GM06990 (cell line): Measurements from ENCODE around the gene SAT2.
A peak's percentile ranks its signal among the peaks of the same experiment; 100 is the strongest.

Source experiments
- DNase-seq: peaks from one replicate; pipeline ENCODE4 v3.0.0-alpha.2; 2011; ENCODE audit not compliant: insufficient read length; ENCODE audit errors: extremely low read depth
- H3K27me3 ChIP-seq: replicated peaks from 2 replicates; pipeline ENCODE4 v1.6.0; 2011; ENCODE audit warnings: low read length; ENCODE audit not compliant: control insufficient read depth, insufficient read depth
- H3K36me3 ChIP-seq: 2 replicates; pipeline ENCODE4 v1.5.1; 2011; ENCODE audit warnings: low read length; ENCODE audit not compliant: control insufficient read depth, insufficient read depth
- H3K4me3 ChIP-seq: replicated peaks from 2 replicates; pipeline ENCODE4 v1.5.1; 2011; ENCODE audit warnings: low read depth, mild to moderate bottlenecking, control low read depth, low read length
- TF ChIP-seq, protein P1 (sequence below): IDR thresholded peaks from 2 replicates; pipeline ENCODE4 v1.5.1; 2011; ENCODE audit warnings: low read length, control low read depth, mild to moderate bottlenecking, inconsistent platforms; ENCODE audit not compliant: insufficient read depth, poor library complexity, severe bottlenecking

Gene SAT2

DNA sequence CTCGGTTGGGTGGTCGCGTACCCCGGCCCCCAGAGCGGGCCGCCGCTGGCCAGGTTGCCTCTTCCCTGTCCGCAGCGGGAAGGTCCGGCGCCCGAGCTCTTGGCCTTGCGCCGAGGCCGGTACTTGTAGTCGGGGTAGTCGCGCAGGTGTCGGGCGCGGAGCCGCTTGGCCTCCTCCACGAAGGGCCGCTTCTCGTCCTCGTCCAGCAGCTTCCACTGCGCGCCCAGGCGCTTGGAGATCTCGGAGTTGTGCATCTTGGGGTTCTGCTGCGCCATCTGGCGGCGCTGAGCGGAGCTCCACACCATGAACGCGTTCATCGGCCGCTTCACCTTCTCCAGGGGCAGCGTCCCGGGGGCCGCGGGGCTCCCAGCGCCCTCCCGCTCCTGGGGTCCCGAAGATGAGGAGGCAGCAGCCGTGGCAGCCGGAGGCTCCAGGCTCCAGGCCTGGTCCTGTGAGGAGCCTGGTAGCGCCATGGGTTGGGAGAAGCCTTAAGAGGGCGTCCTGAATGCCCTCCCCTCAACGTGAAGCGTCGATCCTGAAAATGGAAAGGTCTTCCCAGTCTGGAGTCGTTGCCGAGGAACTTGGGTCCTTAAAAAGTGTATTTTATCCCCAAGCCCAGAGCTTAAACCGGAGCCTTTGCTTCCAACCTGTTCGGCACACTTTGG, 38.3 kb downstream of the SAT2 start:
- no peak overlapping the region for H3K4me3 ChIP-seq

DNA sequence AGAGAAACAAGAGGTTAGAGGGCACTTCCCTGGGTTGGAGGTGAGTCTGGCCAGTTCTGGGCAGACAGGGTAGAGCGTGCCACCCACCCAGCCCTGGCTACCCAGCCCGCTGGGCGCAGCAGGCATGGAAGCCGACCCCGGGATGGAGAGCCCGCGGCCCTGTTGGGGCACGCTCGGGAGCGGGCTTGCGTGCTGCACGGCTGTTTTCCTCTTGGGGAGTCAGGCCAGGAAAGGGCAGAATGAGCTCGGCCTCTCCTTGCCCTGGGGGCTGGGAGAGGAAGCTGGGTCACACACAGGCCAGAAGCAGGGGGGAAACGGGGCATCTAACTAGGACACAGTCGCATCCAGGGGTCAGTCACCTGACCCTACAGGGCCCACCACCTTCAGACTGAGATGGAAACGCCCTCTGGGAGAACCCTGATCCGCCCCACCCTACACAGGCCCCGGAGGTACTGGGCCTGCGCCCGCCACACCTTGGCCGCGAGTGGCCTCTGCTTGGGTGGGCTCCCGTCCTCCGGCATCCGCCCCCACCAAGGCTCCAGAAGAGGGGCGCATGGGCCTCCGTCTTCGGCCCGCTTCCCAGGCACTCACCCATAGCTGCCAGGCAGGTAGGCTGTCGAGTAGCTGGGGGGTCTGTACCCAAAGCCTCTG, 38.9 kb downstream of the SAT2 start:
- DNase-seq = no peak
- Histone ChIP-seq H3K36me3 (peaks cover 29% of the 10 kb centered on the region), H3K27me3 (no peaks in the 10 kb centered on the region), H3K4me3 (no peak overlapping the region)
- TF ChIP-seq, protein P1, sequence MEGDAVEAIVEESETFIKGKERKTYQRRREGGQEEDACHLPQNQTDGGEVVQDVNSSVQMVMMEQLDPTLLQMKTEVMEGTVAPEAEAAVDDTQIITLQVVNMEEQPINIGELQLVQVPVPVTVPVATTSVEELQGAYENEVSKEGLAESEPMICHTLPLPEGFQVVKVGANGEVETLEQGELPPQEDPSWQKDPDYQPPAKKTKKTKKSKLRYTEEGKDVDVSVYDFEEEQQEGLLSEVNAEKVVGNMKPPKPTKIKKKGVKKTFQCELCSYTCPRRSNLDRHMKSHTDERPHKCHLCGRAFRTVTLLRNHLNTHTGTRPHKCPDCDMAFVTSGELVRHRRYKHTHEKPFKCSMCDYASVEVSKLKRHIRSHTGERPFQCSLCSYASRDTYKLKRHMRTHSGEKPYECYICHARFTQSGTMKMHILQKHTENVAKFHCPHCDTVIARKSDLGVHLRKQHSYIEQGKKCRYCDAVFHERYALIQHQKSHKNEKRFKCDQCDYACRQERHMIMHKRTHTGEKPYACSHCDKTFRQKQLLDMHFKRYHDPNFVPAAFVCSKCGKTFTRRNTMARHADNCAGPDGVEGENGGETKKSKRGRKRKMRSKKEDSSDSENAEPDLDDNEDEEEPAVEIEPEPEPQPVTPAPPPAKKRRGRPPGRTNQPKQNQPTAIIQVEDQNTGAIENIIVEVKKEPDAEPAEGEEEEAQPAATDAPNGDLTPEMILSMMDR = no peak

More for the DNA sequence above, 38.3 kb downstream of the SAT2 start:
- DNase-seq = peak; percentile 66
- TF ChIP-seq, protein P1 = peak; percentile 86
- Histone ChIP-seq H3K27me3 (no peaks in the 10 kb centered on the region), H3K36me3 (peaks cover 34% of the 10 kb centered on the region)

DNA sequence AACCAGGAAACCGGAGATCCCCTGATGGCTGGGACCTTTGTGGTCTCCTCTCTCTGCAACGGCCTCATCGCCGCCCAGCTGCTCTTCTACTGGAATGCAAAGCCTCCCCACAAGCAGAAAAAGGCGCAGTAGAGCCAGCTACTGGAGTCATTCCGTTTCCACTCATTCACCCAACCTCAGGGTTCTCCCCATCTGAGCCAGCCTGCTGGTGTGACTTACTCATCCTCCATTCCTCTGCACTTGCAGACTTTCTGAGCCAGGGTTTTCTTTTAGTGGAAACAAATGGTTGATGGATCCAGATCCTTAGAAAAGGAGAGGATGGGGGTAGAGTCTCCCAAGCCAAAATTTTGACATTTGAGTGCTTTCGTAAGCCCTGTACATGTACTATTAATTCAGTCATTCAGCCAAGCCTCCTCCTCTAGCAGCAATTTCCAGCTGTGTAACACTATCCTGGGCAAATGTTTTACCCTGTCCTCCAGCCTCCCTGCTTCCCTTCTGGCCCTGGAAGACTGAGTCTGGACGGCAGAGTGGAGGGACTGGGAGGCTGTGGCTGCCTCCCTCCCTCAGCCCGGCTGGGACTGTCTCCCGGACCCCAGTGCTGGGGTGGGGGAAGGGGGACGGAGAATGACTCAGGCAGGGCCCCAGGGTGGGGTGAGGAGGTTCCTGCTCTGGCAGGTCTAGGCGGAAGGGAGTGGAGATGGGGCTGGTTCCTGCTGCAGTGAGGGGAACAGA, 40.0 kb downstream of the SAT2 start:
- H3K4me3 ChIP-seq = no peak overlapping the region
- peaks cover 23% of the 10 kb centered on the region for H3K36me3 ChIP-seq
- no peak for DNase-seq
- TF ChIP-seq, protein P1 = no peak
- no peaks in the 10 kb centered on the region for H3K27me3 ChIP-seq

DNA sequence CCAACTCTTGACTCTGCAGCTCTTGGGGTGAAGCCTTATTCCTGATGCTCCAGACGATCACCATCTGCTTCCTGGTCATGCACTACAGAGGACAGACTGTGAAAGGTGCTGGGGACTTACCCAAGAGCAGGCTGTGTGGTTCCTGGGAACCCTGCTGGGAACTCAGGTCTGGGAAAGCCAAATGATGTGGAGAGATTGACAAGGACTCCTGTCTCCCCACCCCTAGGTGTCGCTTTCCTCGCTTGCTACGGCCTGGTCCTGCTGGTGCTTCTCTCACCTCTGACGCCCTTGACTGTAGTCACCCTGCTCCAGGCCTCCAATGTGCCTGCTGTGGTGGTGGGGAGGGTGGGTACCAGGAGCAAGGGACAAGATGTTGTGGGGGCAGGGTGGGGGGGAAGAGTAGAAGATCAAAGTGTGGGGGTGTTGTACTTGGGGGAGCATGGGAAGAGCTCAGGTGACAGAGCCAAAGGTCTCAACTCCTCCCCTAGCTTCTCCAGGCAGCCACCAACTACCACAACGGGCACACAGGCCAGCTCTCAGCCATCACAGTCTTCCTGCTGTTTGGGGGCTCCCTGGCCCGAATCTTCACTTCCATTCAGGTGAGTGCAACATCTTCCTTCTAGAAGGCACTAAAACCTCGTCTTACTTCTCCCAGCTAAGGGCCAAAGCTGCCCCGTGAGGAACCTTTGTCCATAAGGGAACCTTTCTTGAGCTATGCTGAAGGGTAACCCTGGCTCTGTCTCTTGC, 40.8 kb downstream of the SAT2 start:
- TF ChIP-seq, protein P1 = peak; percentile 22
- H3K27me3 ChIP-seq = no peaks in the 10 kb centered on the region
- peaks cover 21% of the 10 kb centered on the region for H3K36me3 ChIP-seq
- DNase-seq = no peak
- H3K4me3 ChIP-seq = no peak overlapping the region

DNA sequence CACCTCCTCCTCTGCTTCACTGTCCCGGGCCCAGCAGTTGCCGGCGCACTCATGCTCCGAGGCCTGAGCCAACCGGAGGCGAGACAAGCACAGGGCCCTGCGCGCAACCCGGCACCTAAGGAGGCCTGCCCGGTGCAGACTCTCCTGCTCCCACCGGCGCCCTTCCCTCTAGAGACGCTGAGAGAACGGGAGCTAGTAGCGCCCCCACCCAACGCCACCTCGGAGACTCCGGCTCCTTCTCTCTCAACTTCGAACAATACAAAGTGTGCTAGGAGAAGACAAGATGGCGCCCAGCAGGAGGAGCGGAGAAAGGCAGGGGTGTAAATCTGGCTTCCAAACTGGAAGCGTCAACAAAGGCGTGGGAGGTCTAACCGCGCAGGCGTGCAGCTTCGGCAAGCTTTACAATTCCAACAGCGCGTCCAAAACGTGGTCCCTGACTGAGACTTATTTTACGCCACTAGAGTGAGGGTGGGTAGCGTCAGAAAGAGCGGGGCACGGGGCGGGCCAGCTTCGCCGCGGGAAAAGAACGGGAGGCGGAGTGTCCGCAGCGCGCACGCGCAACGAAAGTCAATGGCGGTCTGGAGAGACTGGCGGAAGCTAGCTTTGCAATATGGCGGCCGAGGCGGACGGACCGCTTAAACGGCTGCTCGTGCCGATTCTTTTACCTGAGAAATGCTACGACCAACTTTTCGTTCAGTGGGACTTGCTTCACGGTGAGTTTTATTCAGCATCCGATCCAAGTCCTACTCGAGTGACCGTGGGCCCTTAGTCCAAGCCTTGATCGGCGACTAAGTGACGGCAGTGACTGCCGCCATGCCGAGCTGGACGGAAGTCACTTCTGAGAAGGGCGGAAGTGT, 44.1 kb downstream of the SAT2 start, which contains the start of gene MPDU1:
MPDU1 (plus strand) TSS at position 600 of the 857 bp plus-strand sequence; CDS start at position 611, 11 bp downstream.
- peak; percentile 97 for DNase-seq
- peak within 1 kb of the TSS; percentile 90 for H3K4me3 ChIP-seq
- peaks cover 16% of the 10 kb centered on the region for H3K36me3 ChIP-seq
- TF ChIP-seq, protein P1 = no peak
- H3K27me3 ChIP-seq = no peaks in the 10 kb centered on the region
